IMR-90 (cell line): ENCODE data around the gene ZFPM1. TPM values are rescaled to one million over a fixed set of nuclear protein-coding genes. Genes with fewer than 3 reads are reported as not detected.

Source experiments
- ATAC-seq: fragments of 200-7000 bp; cut with Tn5 transposase; 2 replicates; pipeline ENCODE4 v1.9.1; 2020; ENCODE audit warnings: low read depth, mild to moderate bottlenecking, moderate library complexity
- BruUV-seq: library from RNA; stranded (reverse); fragments of 400-500 nt; replicated peaks from 2 replicates; lab custom pipeline; 2021; lab: Mats Ljungman, UMichigan
- CTCF ChIA-PET: fragments of 300-600 bp; formaldehyde crosslinking; extraction: SDS; loops from one replicate; lab custom pipeline; 2021; ENCODE audit warnings: antibody characterized with exemption; lab: Yijun Ruan, JAX
- POLR2A ChIA-PET: fragments of 300-600 bp; sonication (Branson Sonifier 250); formaldehyde crosslinking; loops from one replicate; lab custom pipeline; 2022; ENCODE audit warnings: antibody characterized with exemption; ENCODE audit not compliant: unreplicated experiment; lab: Charles Lee
- DNase-seq: peaks from one replicate; pipeline ENCODE4 v3.0.0; 2013
- H2AFZ ChIP-seq: replicated peaks from 2 replicates; pipeline ENCODE3; 2013; ENCODE audit warnings: low read length, mild to moderate bottlenecking; ENCODE audit not compliant: poor library complexity
- H2AK5ac ChIP-seq: 2 replicates; pipeline ENCODE4 v1.6.1; 2013; ENCODE audit warnings: low read depth, low read length, inconsistent platforms
- H2AK9ac ChIP-seq: replicated peaks from 2 replicates; pipeline ENCODE3; 2013; ENCODE audit warnings: mild to moderate bottlenecking, low read depth, low read length, moderate library complexity; ENCODE audit not compliant: poor library complexity
- H2BK120ac ChIP-seq: 2 replicates; pipeline ENCODE4 v1.6.1; 2013; ENCODE audit warnings: low read depth, low read length, inconsistent platforms
- H2BK15ac ChIP-seq: 3 replicates; pipeline ENCODE4 v1.6.1; 2013; ENCODE audit warnings: low read depth, low read length, inconsistent platforms
- H2BK20ac ChIP-seq: 2 replicates; pipeline ENCODE4 v1.6.1; 2013; ENCODE audit warnings: low read depth, mild to moderate bottlenecking, inconsistent platforms, low read length, moderate library complexity
- H2BK5ac ChIP-seq: 2 replicates; pipeline ENCODE4 v1.6.1; 2013; ENCODE audit warnings: mild to moderate bottlenecking, low read depth, low read length, inconsistent platforms; ENCODE audit not compliant: poor library complexity, severe bottlenecking
- H3K14ac ChIP-seq: replicated peaks from 2 replicates; pipeline ENCODE4 v1.6.1; 2013; ENCODE audit warnings: low read depth, low read length, inconsistent platforms
- H3K18ac ChIP-seq: 2 replicates; pipeline ENCODE4 v1.6.1; 2013; ENCODE audit warnings: low read depth, low read length, control low read depth
- H3K23ac ChIP-seq: 2 replicates; pipeline ENCODE4 v1.6.1; 2013; ENCODE audit warnings: low read depth, low read length, inconsistent platforms
- H3K27ac ChIP-seq: 2 replicates; pipeline ENCODE4 v1.5.1; 2013; ENCODE audit warnings: mild to moderate bottlenecking, control low read depth, low read length; ENCODE audit not compliant: insufficient read depth
- H3K27me3 ChIP-seq: 2 replicates; pipeline ENCODE4 v1.6.1; 2013; ENCODE audit warnings: low read length; ENCODE audit not compliant: control insufficient read depth, insufficient read depth
- H3K36me3 ChIP-seq: 2 replicates; pipeline ENCODE4 v1.6.1; 2013; ENCODE audit warnings: low read length, mixed read lengths; ENCODE audit not compliant: control insufficient read depth, insufficient read depth
- H3K4ac ChIP-seq: 2 replicates; pipeline ENCODE4 v1.6.1; 2013; ENCODE audit warnings: low read depth, low read length, inconsistent platforms
- H3K4me1 ChIP-seq: 2 replicates; pipeline ENCODE4 v1.6.1; 2013; ENCODE audit warnings: low read length, mixed read lengths; ENCODE audit not compliant: control insufficient read depth, insufficient read depth
- H3K4me2 ChIP-seq: 2 replicates; pipeline ENCODE4 v1.6.1; 2013; ENCODE audit warnings: low read depth, mild to moderate bottlenecking, control low read depth, low read length, moderate library complexity
- H3K4me3 ChIP-seq: 2 replicates; pipeline ENCODE4 v1.5.1; 2013; ENCODE audit warnings: low read depth, mild to moderate bottlenecking, control low read depth, low read length, moderate library complexity; ENCODE audit not compliant: insufficient read depth
- H3K56ac ChIP-seq: 2 replicates; pipeline ENCODE4 v1.6.1; 2013; ENCODE audit warnings: low read length, inconsistent platforms; ENCODE audit not compliant: insufficient read depth; ENCODE audit errors: extremely low read depth
- H3K79me1 ChIP-seq, 2 experiments: 2 replicates each; pipeline ENCODE4 v1.6.1; 2013; ENCODE audit warnings: low read length in 2 of 2, inconsistent platforms in 1 of 2, low read depth in 1 of 2
- H3K9ac ChIP-seq: 2 replicates; pipeline ENCODE4 v1.6.1; 2013; ENCODE audit warnings: low read depth, low read length, control low read depth
- H3K9me1 ChIP-seq: 2 replicates; pipeline ENCODE4 v1.6.1; 2013; ENCODE audit warnings: low read length, inconsistent platforms; ENCODE audit not compliant: insufficient read depth
- H3K9me3 ChIP-seq: 2 replicates; pipeline ENCODE4 v1.6.1; 2013; ENCODE audit warnings: low read length; ENCODE audit not compliant: control insufficient read depth, insufficient read depth
- H4K20me1 ChIP-seq: 2 replicates; pipeline ENCODE4 v1.6.1; 2013; ENCODE audit warnings: low read length, inconsistent platforms; ENCODE audit not compliant: insufficient read depth
- H4K5ac ChIP-seq: 2 replicates; pipeline ENCODE4 v1.6.1; 2013; ENCODE audit warnings: mild to moderate bottlenecking, low read depth, low read length, control low read depth
- H4K8ac ChIP-seq, 2 experiments: 2 replicates each; pipeline ENCODE4 v1.6.1; 2013; ENCODE audit warnings: low read depth in 2 of 2, low read length in 2 of 2, control low read depth in 1 of 2, inconsistent platforms in 1 of 2
- H4K91ac ChIP-seq: 2 replicates; pipeline ENCODE4 v1.6.1; 2013; ENCODE audit warnings: low read depth, low read length, inconsistent platforms; ENCODE audit not compliant: insufficient read depth
- BHLHE40 ChIP-seq: fragments of 150-350 bp; IDR thresholded peaks from 2 replicates; pipeline ENCODE4 v1.6.1; 2016; ENCODE audit warnings: mild to moderate bottlenecking, low read depth, low read length
- CEBPB ChIP-seq: IDR thresholded peaks from 2 replicates; pipeline ENCODE4 v1.6.1; 2012; ENCODE audit warnings: low read depth, low read length, improper control_type of control experiment
- CHD1 ChIP-seq: IDR thresholded peaks from 2 replicates; pipeline ENCODE4 v1.6.1; 2012; ENCODE audit warnings: low read depth, low read length, improper control_type of control experiment
- FOS ChIP-seq: fragments of 150-350 bp; IDR thresholded peaks from 2 replicates; pipeline ENCODE4 v1.6.1; 2016; ENCODE audit warnings: low read depth, low read length
- MAFK ChIP-seq: IDR thresholded peaks from 2 replicates; pipeline ENCODE4 v1.6.1; 2012; ENCODE audit warnings: low read depth, low read length, improper control_type of control experiment
- MAZ ChIP-seq: IDR thresholded peaks from 2 replicates; pipeline ENCODE4 v1.6.1; 2012; ENCODE audit warnings: low read depth, mild to moderate bottlenecking, low read length, improper control_type of control experiment, moderate library complexity, borderline replicate concordance
- NFE2L2 ChIP-seq: fragments of 150-350 bp; IDR thresholded peaks from 2 replicates; pipeline ENCODE4 v1.6.1; 2016; ENCODE audit warnings: low read depth, mild to moderate bottlenecking, low read length
- POLR2A ChIP-seq: IDR thresholded peaks from 2 replicates; pipeline ENCODE4 v1.6.1; 2012; ENCODE audit warnings: mild to moderate bottlenecking, low read depth, low read length
- RAD21 ChIP-seq: IDR thresholded peaks from 2 replicates; pipeline ENCODE4 v1.6.1; 2012; ENCODE audit warnings: low read length, improper control_type of control experiment
- RCOR1 ChIP-seq: IDR thresholded peaks from 2 replicates; pipeline ENCODE4 v1.6.1; 2012; ENCODE audit warnings: mild to moderate bottlenecking, low read length, improper control_type of control experiment; ENCODE audit not compliant: insufficient replicate concordance
- SMC3 ChIP-seq: fragments of 150-350 bp; IDR thresholded peaks from 2 replicates; pipeline ENCODE4 v1.6.1; 2016; ENCODE audit warnings: low read depth, mild to moderate bottlenecking, antibody characterized with exemption, low read length, moderate library complexity
- WGBS, 2 experiments: methylation state at CpG; one replicate each; pipeline versions ENCODE4 v1.1.5 to v1.1.7; 2013; ENCODE audit warnings: missing lambda C conversion rate in 2 of 2; ENCODE audit not compliant: insufficient read length in 1 of 2; ENCODE audit errors: extremely low coverage in 2 of 2; 5-methylcytosine and 5-hydroxymethylcytosine counted together
- dilution Hi-C: fragments of 300-500 bp; cut with HindIII; formaldehyde crosslinking; loops from one replicate; pipeline ENCODE4 v1.14.3; 2018; ENCODE audit warnings: low sequenced_read_pairs; ENCODE audit not compliant: unreplicated experiment
- in situ Hi-C: fragments of 300-500 bp; cut with MboI; formaldehyde crosslinking; loops from 3 replicates; pipeline ENCODE4 v1.14.3; 2019; ENCODE audit warnings: low sequenced_read_pairs, inconsistent platforms, mixed read lengths
- intact Hi-C: fragments of 100-400 bp; cut with micrococcal nuclease; formaldehyde crosslinking; loops from 2 replicates; pipeline ENCODE4 v1.10.0; 2022
- polyA plus RNA-seq, 3 experiments: library from polyadenylated mRNA; depleted of rRNA; stranded (reverse); fragments of >200 nt; gene quantifications; 2 replicates each; pipeline ENCODE4 v1.2.3, GENCODE V29; 2012; ENCODE audit warnings: low replicate concordance in 1 of 3
- total RNA-seq: library from RNA; depleted of rRNA; stranded (reverse); fragments of >200 nt; gene quantifications from 2 replicates; pipeline ENCODE4 v1.2.3, GENCODE V29; 2012
- TF ChIP-seq, protein P1 (sequence below): fragments of 150-350 bp; IDR thresholded peaks from 2 replicates; pipeline ENCODE4 v1.6.1; 2017; ENCODE audit warnings: mild to moderate bottlenecking, antibody characterized with exemption, low read length, low read depth
- TF ChIP-seq, protein P2 (sequence below): fragments of 150-350 bp; IDR thresholded peaks from 2 replicates; pipeline ENCODE4 v1.6.1; 2016; ENCODE audit warnings: low read depth, mild to moderate bottlenecking, low read length, moderate library complexity, borderline replicate concordance
- TF ChIP-seq, protein P3 (sequence below): conservative IDR thresholded peaks from 2 replicates; pipeline ENCODE4 v1.5.1; 2012; ENCODE audit warnings: mild to moderate bottlenecking, low read depth, low read length, improper control_type of control experiment

The ZFPM1 gene
- total and polyA plus RNA-seq, 2 of the 4 experiments (the other 2 are of a cell fraction) = 0.36 to 1.1 TPM

DNA sequence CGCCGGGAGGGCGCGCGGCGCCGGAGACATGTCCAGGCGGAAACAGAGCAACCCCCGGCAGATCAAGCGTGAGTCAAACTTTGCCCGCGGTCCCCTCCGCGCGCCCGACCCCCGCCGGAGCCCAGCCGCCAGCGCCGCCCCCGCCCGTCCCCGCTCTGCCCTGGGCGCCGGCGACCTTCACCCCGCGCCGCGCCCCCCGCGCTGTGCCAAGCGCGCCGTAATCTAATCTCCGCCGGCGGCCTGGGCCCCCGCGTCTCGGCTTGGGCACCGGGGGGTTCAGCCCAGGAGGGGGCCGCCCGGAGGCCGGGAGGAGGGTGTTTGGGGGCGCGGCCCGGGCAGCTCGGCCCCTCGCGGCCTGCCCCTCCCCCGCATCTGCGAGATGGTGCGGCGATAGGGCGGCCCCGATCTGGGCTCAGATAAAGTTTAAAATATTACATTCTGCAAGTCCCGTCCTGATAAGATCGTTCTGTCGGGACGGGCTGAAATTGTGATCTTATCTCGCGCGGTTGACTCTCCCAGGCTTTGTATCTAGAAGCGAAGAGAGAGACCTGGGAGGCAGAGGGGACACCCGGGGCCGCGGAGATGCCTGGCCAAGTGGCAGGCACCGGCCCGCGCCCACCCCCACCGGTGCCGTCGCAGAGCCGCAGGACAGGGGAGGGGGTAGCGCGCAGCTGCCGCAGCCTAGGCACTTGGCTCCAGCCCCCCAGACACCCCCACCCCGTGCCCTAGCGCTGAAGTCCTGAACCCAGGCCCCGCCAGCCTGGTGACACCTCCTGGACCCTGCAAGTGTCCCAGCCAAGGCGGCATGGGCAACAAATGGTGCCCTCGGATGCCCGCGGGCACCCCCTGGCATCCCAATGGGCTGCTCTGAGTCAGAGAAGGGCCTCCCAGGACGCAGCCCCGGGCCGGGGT is 787 bp downstream of the ZFPM1 start:
- no peak overlapping the region for H3K18ac ChIP-seq
- intact Hi-C loops (loop anchor here (2.0 kb wide), 1 partner anchor 49 kb away; no protein-coding TSS in a partner anchor), dilution Hi-C loops (no loop called here), in situ Hi-C loops (no loop called here)
- H3K36me3 ChIP-seq = no peaks in the 10 kb centered on the region
- H4K20me1 ChIP-seq = peaks cover 42% of the 10 kb centered on the region
- H4K5ac ChIP-seq = no peak overlapping the region
- H3K9me3 ChIP-seq = no peaks in the 10 kb centered on the region
- H3K4me1 ChIP-seq = peaks cover 14% of the 10 kb centered on the region
- peak overlapping the region; percentile 55 for H3K4me3 ChIP-seq
- no peak overlapping the region for H2BK20ac ChIP-seq
- peaks cover 11% of the 10 kb centered on the region for H3K9me1 ChIP-seq
- DNase-seq (no peak), ATAC-seq (peak; percentile 0)
- no peak overlapping the region for H2BK15ac ChIP-seq
- H2BK5ac ChIP-seq = no peak overlapping the region
- peak overlapping the region; percentile 52; the same call in 1 of the 2 replicates for H3K14ac ChIP-seq
- H3K79me1 ChIP-seq = peaks cover 11 to 39% of the 10 kb centered on the region in 2 experiments
- H3K27me3 ChIP-seq = no peaks in the 10 kb centered on the region; the same call in 1 of the 2 replicates
- peak overlapping the region; percentile 86 for H2AK9ac ChIP-seq
- no peak overlapping the region for H4K91ac ChIP-seq
- ChIA-PET POLR2A (interaction anchor here (0.7 kb wide), 1 partner anchor 116 kb away, joined by 8 read pairs; the partner anchor contains the start of gene ZC3H18), CTCF (no interaction called here)
- peak overlapping the region; percentile 82 for H2AFZ ChIP-seq
- no peak overlapping the region for H2AK5ac ChIP-seq
- H3K56ac ChIP-seq = no peak overlapping the region
- H3K4me2 ChIP-seq = peak overlapping the region; percentile 95
- no peak overlapping the region for H4K8ac ChIP-seq
- no TSS peak for BruUV-seq
- no peak overlapping the region for H3K23ac ChIP-seq
- WGBS, 2 experiments = 3% methylated on average over 14 of the region's 89 CpGs; no CpG with 5 or more reads in 1 of the 2 experiments
- no peak overlapping the region; the same call in 1 of the 2 replicates for H3K27ac ChIP-seq
- no peak overlapping the region; the same call in 1 of the 2 replicates for H3K4ac ChIP-seq
- H2BK120ac ChIP-seq = no peak overlapping the region
- peak overlapping the region; percentile 25 for H3K9ac ChIP-seq
- TF ChIP-seq POLR2A = no peak
- no peak for TF ChIP-seq CEBPB
- TF ChIP-seq SMC3 = no peak
- TF ChIP-seq, protein P1, sequence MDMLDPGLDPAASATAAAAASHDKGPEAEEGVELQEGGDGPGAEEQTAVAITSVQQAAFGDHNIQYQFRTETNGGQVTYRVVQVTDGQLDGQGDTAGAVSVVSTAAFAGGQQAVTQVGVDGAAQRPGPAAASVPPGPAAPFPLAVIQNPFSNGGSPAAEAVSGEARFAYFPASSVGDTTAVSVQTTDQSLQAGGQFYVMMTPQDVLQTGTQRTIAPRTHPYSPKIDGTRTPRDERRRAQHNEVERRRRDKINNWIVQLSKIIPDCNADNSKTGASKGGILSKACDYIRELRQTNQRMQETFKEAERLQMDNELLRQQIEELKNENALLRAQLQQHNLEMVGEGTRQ = no peak
- TF ChIP-seq NFE2L2 = no peak
- no peak for TF ChIP-seq MAFK
- TF ChIP-seq RAD21 = no peak
- no peak for TF ChIP-seq CHD1
- TF ChIP-seq BHLHE40 = no peak
- TF ChIP-seq, protein P2, sequence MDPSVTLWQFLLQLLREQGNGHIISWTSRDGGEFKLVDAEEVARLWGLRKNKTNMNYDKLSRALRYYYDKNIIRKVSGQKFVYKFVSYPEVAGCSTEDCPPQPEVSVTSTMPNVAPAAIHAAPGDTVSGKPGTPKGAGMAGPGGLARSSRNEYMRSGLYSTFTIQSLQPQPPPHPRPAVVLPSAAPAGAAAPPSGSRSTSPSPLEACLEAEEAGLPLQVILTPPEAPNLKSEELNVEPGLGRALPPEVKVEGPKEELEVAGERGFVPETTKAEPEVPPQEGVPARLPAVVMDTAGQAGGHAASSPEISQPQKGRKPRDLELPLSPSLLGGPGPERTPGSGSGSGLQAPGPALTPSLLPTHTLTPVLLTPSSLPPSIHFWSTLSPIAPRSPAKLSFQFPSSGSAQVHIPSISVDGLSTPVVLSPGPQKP = no peak
- no peak for TF ChIP-seq FOS
- no peak for TF ChIP-seq RCOR1
- TF ChIP-seq, protein P3, sequence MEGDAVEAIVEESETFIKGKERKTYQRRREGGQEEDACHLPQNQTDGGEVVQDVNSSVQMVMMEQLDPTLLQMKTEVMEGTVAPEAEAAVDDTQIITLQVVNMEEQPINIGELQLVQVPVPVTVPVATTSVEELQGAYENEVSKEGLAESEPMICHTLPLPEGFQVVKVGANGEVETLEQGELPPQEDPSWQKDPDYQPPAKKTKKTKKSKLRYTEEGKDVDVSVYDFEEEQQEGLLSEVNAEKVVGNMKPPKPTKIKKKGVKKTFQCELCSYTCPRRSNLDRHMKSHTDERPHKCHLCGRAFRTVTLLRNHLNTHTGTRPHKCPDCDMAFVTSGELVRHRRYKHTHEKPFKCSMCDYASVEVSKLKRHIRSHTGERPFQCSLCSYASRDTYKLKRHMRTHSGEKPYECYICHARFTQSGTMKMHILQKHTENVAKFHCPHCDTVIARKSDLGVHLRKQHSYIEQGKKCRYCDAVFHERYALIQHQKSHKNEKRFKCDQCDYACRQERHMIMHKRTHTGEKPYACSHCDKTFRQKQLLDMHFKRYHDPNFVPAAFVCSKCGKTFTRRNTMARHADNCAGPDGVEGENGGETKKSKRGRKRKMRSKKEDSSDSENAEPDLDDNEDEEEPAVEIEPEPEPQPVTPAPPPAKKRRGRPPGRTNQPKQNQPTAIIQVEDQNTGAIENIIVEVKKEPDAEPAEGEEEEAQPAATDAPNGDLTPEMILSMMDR = no peak
- TF ChIP-seq MAZ = no peak
